Thyroid gland (tissue), 4 donors: ENCODE data around the gene P4HA2. TPM values are rescaled to one million over a fixed set of nuclear protein-coding genes. Genes with fewer than 3 reads are reported as not detected.

ENCODE experiments used
- DNase-seq, 2 donors: peaks; one replicate each; pipeline ENCODE4 v3.0.0-alpha.2; 2019
- H3K27ac ChIP-seq, 3 donors: fragments of 200-600 bp; sonication (generic); 1 replicate in 2 of 3; 2 replicates in 1 of 3; pipeline ENCODE4 v1.5.1; 2016 to 2019; ENCODE audit warnings: mild to moderate bottlenecking in 1 of 3, moderate library complexity in 1 of 3
- H3K27me3 ChIP-seq: fragments of 200-600 bp; sonication (generic); one replicate; pipeline ENCODE4 v1.5.1; 2019
- H3K36me3 ChIP-seq, 2 donors: fragments of 200-600 bp; sonication (generic); one replicate each; pipeline ENCODE4 v1.5.1; 2016 to 2019
- H3K4me1 ChIP-seq, 2 donors: fragments of 200-600 bp; sonication (generic); one replicate each; pipeline ENCODE4 v1.5.1; 2017 to 2019
- H3K4me3 ChIP-seq, 3 donors: fragments of 200-600 bp; sonication (generic); replicated peaks in 1 of 3; 1 replicate in 2 of 3; 2 replicates in 1 of 3; pipeline ENCODE4 v1.5.1; 2016; ENCODE audit warnings: mild to moderate bottlenecking in 1 of 3
- H3K9me3 ChIP-seq: fragments of 200-600 bp; sonication (generic); one replicate; pipeline ENCODE4 v1.5.1; 2017
- POLR2A ChIP-seq, 2 donors: fragments of 450-650 bp; IDR thresholded peaks; one replicate each; pipeline ENCODE4 v1.6.1; 2017; ENCODE audit warnings: antibody characterized with exemption in 2 of 2, mild to moderate bottlenecking in 2 of 2, moderate library complexity in 1 of 2
- WGBS, 2 donors: methylation state at CpG; one replicate each; pipeline ENCODE4 v1.1.5; 2017; 5-methylcytosine and 5-hydroxymethylcytosine counted together
- intact Hi-C: fragments of 100-400 bp; cut with DNase I; formaldehyde crosslinking; loops from one replicate; pipeline ENCODE4 v1.15.1; 2023
- total RNA-seq, 4 donors: library from RNA; depleted of rRNA; stranded (reverse); fragments of >200 nt; gene quantifications; one replicate each; pipeline ENCODE4 v1.2.3, GENCODE V29; 2016
- TF ChIP-seq, protein P1 (sequence below), 6 experiments: fragments of 200-600 bp in 3 of 6; fragments of 450-650 bp in 3 of 6; sonication (generic) in 3 of 6; IDR thresholded peaks; one replicate each; pipeline ENCODE4 v1.5.1; 2016 to 2019; ENCODE audit warnings: antibody characterized with exemption in 6 of 6, mild to moderate bottlenecking in 2 of 6, inconsistent platforms in 1 of 6, moderate library complexity in 1 of 6

The P4HA2 gene
- total RNA-seq, 4 donors from 2014 or later: 21.3 to 32.0 (median 29.6) TPM

DNA sequence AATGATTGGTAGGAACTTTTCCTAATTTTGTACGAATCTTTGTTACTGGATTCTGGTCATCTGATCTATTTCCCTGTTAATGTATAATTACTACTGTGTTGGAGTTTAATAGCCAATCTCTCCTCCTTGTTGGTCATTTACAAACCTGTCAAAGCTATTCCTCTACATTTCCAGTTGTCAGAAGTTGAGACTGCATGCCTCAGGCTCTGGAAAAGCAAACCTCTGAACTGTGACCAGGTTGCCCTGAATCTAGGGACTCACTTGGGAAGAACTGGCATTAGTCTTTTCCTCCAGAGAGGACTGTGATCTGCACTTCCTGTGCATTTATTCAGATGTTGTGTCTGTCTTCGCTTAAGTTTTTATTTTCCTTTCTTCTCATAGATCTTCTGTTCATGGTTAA lies 46.0 kb upstream of the P4HA2 start:
- 77 to 80% methylated on average over 2 of the region's 2 CpGs for WGBS, 2 donors
- TF ChIP-seq, protein P1, sequence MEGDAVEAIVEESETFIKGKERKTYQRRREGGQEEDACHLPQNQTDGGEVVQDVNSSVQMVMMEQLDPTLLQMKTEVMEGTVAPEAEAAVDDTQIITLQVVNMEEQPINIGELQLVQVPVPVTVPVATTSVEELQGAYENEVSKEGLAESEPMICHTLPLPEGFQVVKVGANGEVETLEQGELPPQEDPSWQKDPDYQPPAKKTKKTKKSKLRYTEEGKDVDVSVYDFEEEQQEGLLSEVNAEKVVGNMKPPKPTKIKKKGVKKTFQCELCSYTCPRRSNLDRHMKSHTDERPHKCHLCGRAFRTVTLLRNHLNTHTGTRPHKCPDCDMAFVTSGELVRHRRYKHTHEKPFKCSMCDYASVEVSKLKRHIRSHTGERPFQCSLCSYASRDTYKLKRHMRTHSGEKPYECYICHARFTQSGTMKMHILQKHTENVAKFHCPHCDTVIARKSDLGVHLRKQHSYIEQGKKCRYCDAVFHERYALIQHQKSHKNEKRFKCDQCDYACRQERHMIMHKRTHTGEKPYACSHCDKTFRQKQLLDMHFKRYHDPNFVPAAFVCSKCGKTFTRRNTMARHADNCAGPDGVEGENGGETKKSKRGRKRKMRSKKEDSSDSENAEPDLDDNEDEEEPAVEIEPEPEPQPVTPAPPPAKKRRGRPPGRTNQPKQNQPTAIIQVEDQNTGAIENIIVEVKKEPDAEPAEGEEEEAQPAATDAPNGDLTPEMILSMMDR (IDR thresholded peaks at IDR 0.05): no peak
- TF ChIP-seq POLR2A (IDR thresholded peaks at IDR 0.05): no peak
- H3K27ac ChIP-seq: no peak overlapping the region
- intact Hi-C loops: loop anchor here (5.0 kb wide), 1 partner anchor 229 kb away; no protein-coding TSS in a partner anchor
- H3K27me3 ChIP-seq: no peaks in the 10 kb centered on the region
- H3K9me3 ChIP-seq: no peaks in the 10 kb centered on the region
- peaks cover 0 to 19% of the 10 kb centered on the region in 2 donors for H3K4me1 ChIP-seq
- no peak overlapping the region for H3K4me3 ChIP-seq
- H3K36me3 ChIP-seq: no peaks in the 10 kb centered on the region
- DNase-seq: peak in 1 of 2 donors; percentile 20

DNA sequence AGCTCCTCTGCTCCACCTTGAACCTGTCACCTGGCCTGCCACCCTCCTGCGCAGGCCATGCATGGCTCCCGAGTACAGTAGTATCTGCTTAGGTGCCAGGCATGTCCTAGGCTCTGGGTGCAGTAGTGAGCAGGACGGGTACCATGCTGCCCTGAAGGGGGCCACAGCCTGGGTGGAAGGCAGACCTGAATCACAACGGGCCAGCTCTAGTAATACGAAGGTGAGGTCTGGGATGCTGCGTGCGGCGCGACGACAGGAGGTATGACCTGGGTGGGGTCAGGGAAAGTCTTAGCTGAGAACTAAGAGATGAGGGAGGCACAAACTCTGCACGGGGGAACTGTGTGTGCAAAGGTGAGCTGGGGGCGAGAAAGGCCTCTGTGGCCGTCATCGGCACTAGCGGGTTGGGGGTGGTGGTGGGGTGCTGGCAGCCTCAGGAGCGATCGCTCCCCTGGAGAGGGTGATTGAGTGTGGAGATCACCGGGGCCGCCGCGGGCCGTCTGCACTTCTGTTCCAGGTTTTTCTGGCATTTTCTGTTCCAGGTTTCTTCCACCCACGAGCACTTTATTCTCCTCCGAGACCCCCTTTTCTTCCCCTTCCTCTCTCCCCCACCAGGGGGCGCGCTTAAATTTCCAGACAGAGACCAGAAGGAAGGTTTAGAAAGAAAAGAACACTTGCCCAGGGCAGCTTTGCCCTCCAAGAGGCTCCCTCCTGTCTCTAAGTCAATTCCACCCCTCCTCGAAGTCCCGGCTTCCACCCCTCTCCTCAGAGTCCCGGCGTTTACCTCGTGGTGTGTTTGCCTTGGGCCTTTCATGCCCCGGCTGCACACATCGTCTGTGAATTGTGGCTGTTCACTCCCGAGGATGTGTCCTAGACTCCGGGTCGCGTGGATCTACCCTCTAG lies 44.9 kb upstream of the P4HA2 start:
- peaks cover 0 to 19% of the 10 kb centered on the region in 2 donors for H3K4me1 ChIP-seq
- peak in 1 of 2 donors; percentile 64 for DNase-seq
- no peaks in the 10 kb centered on the region for H3K27me3 ChIP-seq
- TF ChIP-seq POLR2A (IDR thresholded peaks at IDR 0.05): no peak
- TF ChIP-seq, protein P1 (IDR thresholded peaks at IDR 0.05): peak; percentile 53 to 93 (median 72)
- no peak overlapping the region for H3K27ac ChIP-seq
- no peaks in the 10 kb centered on the region for H3K9me3 ChIP-seq
- WGBS, 2 donors: 59% methylated on average over 37 of the region's 37 CpGs
- H3K4me3 ChIP-seq: no peak overlapping the region
- no peaks in the 10 kb centered on the region for H3K36me3 ChIP-seq
- intact Hi-C loops: loop anchor here (5.0 kb wide), 1 partner anchor 230 kb away; no protein-coding TSS in a partner anchor

GRCh38 chr5:132271251-132272246 lies 43.9 kb upstream of the P4HA2 start:
- Histone ChIP-seq H3K27ac (no peak overlapping the region), H3K9me3 (no peaks in the 10 kb centered on the region), H3K36me3 (no peaks in the 10 kb centered on the region), H3K27me3 (no peaks in the 10 kb centered on the region), H3K4me3 (no peak overlapping the region), H3K4me1 (peaks cover 0 to 20% of the 10 kb centered on the region in 2 donors)
- TF ChIP-seq POLR2A (IDR thresholded peaks at IDR 0.05): no peak
- TF ChIP-seq, protein P1 (IDR thresholded peaks at IDR 0.05): no peak
- peak in 1 of 2 donors; percentile 32 for DNase-seq
- 66 to 73% methylated on average over 60 to 73 of the region's 77 CpGs for WGBS, 2 donors
- intact Hi-C loops: loop anchor here (5.0 kb wide), 1 partner anchor 231 kb away; no protein-coding TSS in a partner anchor

DNA sequence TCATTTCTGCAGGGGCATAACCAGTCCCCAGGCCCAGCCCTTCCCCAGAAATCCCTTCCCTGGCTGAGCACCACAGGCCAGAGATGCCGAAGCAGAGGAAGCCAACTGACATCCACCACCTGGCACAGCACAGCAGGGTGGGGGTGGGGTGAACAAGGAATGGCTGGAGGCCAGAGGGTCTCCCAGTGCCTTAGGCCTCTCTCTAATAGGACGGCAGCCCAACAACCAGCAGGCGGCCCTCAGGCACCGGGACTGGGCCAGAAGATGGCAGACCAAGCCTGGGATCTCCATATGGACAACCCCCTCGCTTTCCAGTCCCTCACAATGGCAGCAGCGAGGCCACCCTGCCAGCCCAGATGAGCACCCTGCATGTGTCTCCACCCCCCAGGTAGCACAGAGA lies 43.1 kb upstream of the P4HA2 start:
- DNase-seq: no peak
- Histone ChIP-seq H3K4me3 (no peak overlapping the region), H3K27ac (no peak overlapping the region), H3K27me3 (no peaks in the 10 kb centered on the region), H3K4me1 (peaks cover under 1 to 28% of the 10 kb centered on the region in 2 donors), H3K36me3 (no peaks in the 10 kb centered on the region), H3K9me3 (no peaks in the 10 kb centered on the region)
- 91 to 92% methylated on average over 4 to 6 of the region's 6 CpGs for WGBS, 2 donors
- TF ChIP-seq, protein P1 (IDR thresholded peaks at IDR 0.05): no peak
- no peak for TF ChIP-seq POLR2A (IDR thresholded peaks at IDR 0.05)
- intact Hi-C loops: loop anchor here (5.0 kb wide), 1 partner anchor 232 kb away; no protein-coding TSS in a partner anchor
